ENCODE results near the gene ATP6V1F. TPM values are rescaled to one million over a fixed set of nuclear protein-coding genes. Genes with fewer than 3 reads are reported as not detected.

Gene ATP6V1F
- total and polyA plus RNA-seq, 10 donors, result 78.3 to 285 (median 91.5) TPM

DNA sequence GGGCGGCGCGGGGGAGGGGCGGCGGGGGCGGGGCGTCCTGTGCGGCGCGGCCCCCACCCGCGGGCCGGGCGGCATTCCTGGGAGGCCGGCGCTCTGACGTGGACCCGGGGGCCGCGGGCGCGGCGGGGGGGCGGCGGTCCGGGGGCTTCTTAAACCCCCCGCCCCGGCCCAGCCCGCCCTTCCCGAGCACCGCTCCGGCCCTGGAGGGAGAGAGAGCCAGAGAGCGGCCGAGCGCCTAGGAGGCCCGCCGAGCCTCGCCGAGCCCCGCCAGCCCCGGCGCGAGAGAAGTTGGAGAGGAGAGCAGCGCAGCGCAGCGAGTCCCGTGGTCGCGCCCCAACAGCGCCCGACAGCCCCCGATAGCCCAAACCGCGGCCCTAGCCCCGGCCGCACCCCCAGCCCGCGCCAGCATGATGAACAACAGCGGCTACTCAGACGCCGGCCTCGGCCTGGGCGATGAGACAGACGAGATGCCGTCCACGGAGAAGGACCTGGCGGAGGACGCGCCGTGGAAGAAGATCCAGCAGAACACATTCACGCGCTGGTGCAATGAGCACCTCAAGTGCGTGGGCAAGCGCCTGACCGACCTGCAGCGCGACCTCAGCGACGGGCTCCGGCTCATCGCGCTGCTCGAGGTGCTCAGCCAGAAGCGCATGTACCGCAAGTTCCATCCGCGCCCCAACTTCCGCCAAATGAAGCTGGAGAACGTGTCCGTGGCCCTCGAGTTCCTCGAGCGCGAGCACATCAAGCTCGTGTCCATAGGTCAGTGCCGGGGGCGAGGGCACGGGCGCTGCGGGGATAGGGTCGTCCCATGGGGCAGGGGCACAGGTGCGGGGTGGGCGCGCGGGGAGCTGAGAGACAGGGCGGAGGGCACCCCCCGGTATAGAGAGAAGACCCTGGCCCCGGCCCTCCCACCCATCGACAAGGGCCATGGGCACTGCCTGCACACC lies 32.2 kb upstream of the ATP6V1F start, which contains the start of gene FLNC:
Gene FLNC (plus strand): TSS at position 176 of the 947 bp plus-strand sequence. CDS start 232 bp downstream, at position 408.
- intact Hi-C loops (cut with DNase I; ENCODE audit: low total_unique reads), result no loop called here
- peak within 1 kb of the TSS; percentile 27 to 69 (median 41) for H3K4me3 ChIP-seq
- H3K9me3 ChIP-seq, result no peaks in the 10 kb centered on the region
- DNase-seq, result peak; percentile 85
- peaks cover 4 to 74% (median 48%) of the 10 kb centered on the region in 7 donors for H3K27me3 ChIP-seq (replicated peaks in 1 of 7)
- no peaks in the 10 kb centered on the region for H3K36me3 ChIP-seq
- peaks cover 16 to 40% (median 29%) of the 10 kb centered on the region in 6 donors for H3K4me1 ChIP-seq
- WGBS, 5 donors, result 2 to 4% (median 2%) methylated on average over 32 to 109 of the region's 109 CpGs; no CpG with 5 or more reads in 1 of the 5 donors
- TF ChIP-seq POLR2AphosphoS5 (IDR thresholded peaks at IDR 0.05) (peak in 1 of 3 donors; percentile 42), CTCF (IDR thresholded peaks at IDR 0.05 in 8 of 11, conservative IDR thresholded peaks at IDR 0.05 in 3 of 11) (no peak)
- no peak within 1 kb of the TSS for H3K27ac ChIP-seq

GRCh38 chr7:128831178-128831993 lies 31.3 kb upstream of the ATP6V1F start:
- intact Hi-C loops (cut with DNase I; ENCODE audit: low total_unique reads), result no loop called here
- Histone ChIP-seq H3K4me3 (peak overlapping the region in 5 of 8 donors; percentile 31 to 69 (median 41)), H3K4me1 (peaks cover 16 to 40% (median 29%) of the 10 kb centered on the region in 6 donors), H3K27ac (no peak overlapping the region), H3K27me3 (replicated peaks in 1 of 7) (peaks cover 4 to 74% (median 48%) of the 10 kb centered on the region in 7 donors), H3K9me3 (no peaks in the 10 kb centered on the region), H3K36me3 (no peaks in the 10 kb centered on the region)
- 7 to 14% (median 8%) methylated on average over 15 to 33 of the region's 33 CpGs for WGBS, 5 donors
- TF ChIP-seq POLR2A (IDR thresholded peaks at IDR 0.05), result no peak
- no peak for TF ChIP-seq POLR2AphosphoS5 (IDR thresholded peaks at IDR 0.05)
- TF ChIP-seq CTCF (IDR thresholded peaks at IDR 0.05 in 8 of 11, conservative IDR thresholded peaks at IDR 0.05 in 3 of 11), result no peak
- DNase-seq, result peak; percentile 74

- peaks cover 16 to 40% (median 29%) of the 10 kb centered on the region in 6 donors for H3K4me1 ChIP-seq
- no peaks in the 10 kb centered on the region for H3K36me3 ChIP-seq
- no peaks in the 10 kb centered on the region for H3K9me3 ChIP-seq
- peak; percentile 63 for DNase-seq
- H3K27me3 ChIP-seq (replicated peaks in 1 of 7), result peaks cover 4 to 67% (median 48%) of the 10 kb centered on the region in 7 donors
- 11 to 25% (median 15%) methylated on average over 15 to 22 of the region's 22 CpGs for whole genome bisulfite sequencing, 5 donors
- intact Hi-C loops (cut with DNase I; ENCODE audit: low total_unique reads), result no loop called here
- H3K4me3 ChIP-seq, result no peak overlapping the region
- H3K27ac ChIP-seq, result no peak overlapping the region
- no peak for TF ChIP-seq POLR2AphosphoS5 (IDR thresholded peaks at IDR 0.05)
- no peak for TF ChIP-seq CTCF (IDR thresholded peaks at IDR 0.05 in 8 of 11, conservative IDR thresholded peaks at IDR 0.05 in 3 of 11)
- no peak for TF ChIP-seq POLR2A (IDR thresholded peaks at IDR 0.05)
Observed at GRCh38 chr7:128831994-128832879, 30.4 kb upstream of the ATP6V1F start.

Data from spleen (tissue), 11 donors.